ENCODE data around the gene PLEKHA1.

Gene PLEKHA1

GRCh38 chr10:122363722-122364463 lies 10.6 kb upstream of the PLEKHA1 start:
- H3K4me1 ChIP-seq (ENCODE audit: control insufficient read depth, insufficient read depth, low read length): peaks cover 3% of the 10 kb centered on the region
- H3K36me3 ChIP-seq (ENCODE audit: control insufficient read depth, insufficient read depth, low read length): no peaks in the 10 kb centered on the region
- H3K27me3 ChIP-seq (ENCODE audit: control insufficient read depth, insufficient read depth, low read length): no peaks in the 10 kb centered on the region
- H3K9ac ChIP-seq (ENCODE audit: low read depth, low read length): no peak overlapping the region
- H3K4me3 ChIP-seq (ENCODE audit: low read depth, low read length): no peak overlapping the region
- no peaks in the 10 kb centered on the region for H3K9me3 ChIP-seq (ENCODE audit: control insufficient read depth, insufficient read depth, low read length)

DNA sequence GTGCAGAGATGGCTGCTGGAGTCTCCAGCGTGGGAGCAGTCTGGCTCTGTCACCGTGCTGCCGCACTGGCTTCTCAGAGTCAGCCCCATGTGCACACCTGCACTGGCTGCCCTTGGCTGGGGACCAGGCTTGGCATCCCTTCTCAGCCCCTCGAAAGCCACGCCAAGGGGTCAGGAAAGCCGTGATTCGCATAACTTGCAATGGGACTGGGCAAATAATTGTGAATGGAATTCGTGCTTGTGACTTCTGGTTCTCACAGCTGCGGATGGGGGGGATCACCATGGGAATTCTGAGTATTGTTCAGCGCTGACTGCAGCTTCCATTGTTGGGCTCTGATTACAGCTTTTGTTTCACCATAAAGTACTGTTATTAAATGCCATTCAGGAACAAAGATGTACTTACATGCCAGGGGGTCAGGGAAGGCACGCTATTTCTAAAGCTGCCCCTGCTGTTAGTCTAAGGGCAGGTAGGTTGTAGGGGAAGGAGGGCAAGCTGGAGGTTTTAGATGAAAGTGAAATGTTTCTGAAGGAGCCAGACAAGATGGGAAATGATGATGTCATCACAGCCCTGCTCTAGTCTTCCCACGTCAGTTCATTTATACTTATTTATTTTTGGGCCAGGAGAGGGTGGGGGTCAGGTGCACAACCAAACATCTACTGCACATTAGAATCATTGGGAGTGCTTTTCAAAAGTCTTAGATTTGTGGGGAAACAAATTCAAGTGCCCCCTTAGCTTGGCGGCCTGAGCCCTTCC lies 5.8 kb upstream of the PLEKHA1 start:
- no peaks in the 10 kb centered on the region for H3K9me3 ChIP-seq (ENCODE audit: control insufficient read depth, insufficient read depth, low read length)
- no peak overlapping the region for H3K9ac ChIP-seq (ENCODE audit: low read depth, low read length)
- peaks cover 5% of the 10 kb centered on the region for H3K4me1 ChIP-seq (ENCODE audit: control insufficient read depth, insufficient read depth, low read length)
- no peaks in the 10 kb centered on the region for H3K36me3 ChIP-seq (ENCODE audit: control insufficient read depth, insufficient read depth, low read length)
- peaks cover 12% of the 10 kb centered on the region for H3K27me3 ChIP-seq (ENCODE audit: control insufficient read depth, insufficient read depth, low read length)
- H3K4me3 ChIP-seq (ENCODE audit: low read depth, low read length): no peak overlapping the region

DNA sequence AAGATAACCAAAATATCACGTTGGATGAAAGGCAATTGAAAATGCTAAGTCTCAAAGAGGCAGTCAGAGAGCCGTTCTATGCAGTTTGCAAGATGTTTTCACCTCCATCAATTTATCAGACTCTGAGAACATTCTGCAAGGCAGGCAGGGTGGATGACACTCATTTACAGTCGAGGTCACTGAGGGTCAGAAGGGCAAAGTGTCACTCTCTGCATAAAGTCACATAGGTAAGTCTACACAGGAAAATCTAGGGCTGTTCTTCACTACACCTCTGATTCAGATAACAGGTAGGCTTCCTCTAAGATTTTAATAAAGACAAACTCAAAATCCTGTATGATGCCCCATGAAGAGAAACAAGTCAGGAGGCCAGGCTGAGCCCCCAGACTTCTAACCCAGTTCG lies 1.4 kb upstream of the PLEKHA1 start:
- no peak overlapping the region for H3K9ac ChIP-seq (ENCODE audit: low read depth, low read length)
- peaks cover 12% of the 10 kb centered on the region for H3K27me3 ChIP-seq (ENCODE audit: control insufficient read depth, insufficient read depth, low read length)
- H3K4me1 ChIP-seq (ENCODE audit: control insufficient read depth, insufficient read depth, low read length): peaks cover 9% of the 10 kb centered on the region
- no peaks in the 10 kb centered on the region for H3K36me3 ChIP-seq (ENCODE audit: control insufficient read depth, insufficient read depth, low read length)
- H3K9me3 ChIP-seq (ENCODE audit: control insufficient read depth, insufficient read depth, low read length): no peaks in the 10 kb centered on the region
- no peak overlapping the region for H3K4me3 ChIP-seq (ENCODE audit: low read depth, low read length)

GRCh38 chr10:122373721-122374120 lies 787 bp upstream of the PLEKHA1 start:
- Histone ChIP-seq H3K9me3 (ENCODE audit: control insufficient read depth, insufficient read depth, low read length) (no peaks in the 10 kb centered on the region), H3K4me1 (ENCODE audit: control insufficient read depth, insufficient read depth, low read length) (peaks cover 6% of the 10 kb centered on the region), H3K4me3 (ENCODE audit: low read depth, low read length) (peak overlapping the region; percentile 72), H3K36me3 (ENCODE audit: control insufficient read depth, insufficient read depth, low read length) (no peaks in the 10 kb centered on the region), H3K27me3 (ENCODE audit: control insufficient read depth, insufficient read depth, low read length) (peaks cover 12% of the 10 kb centered on the region), H3K9ac (ENCODE audit: low read depth, low read length) (no peak overlapping the region)

GRCh38 chr10:122374859-122375678 lies 561 bp downstream of the PLEKHA1 start:
- Histone ChIP-seq H3K9ac (ENCODE audit: low read depth, low read length) (peak overlapping the region; percentile 40), H3K4me1 (ENCODE audit: control insufficient read depth, insufficient read depth, low read length) (peaks cover 6% of the 10 kb centered on the region), H3K4me3 (ENCODE audit: low read depth, low read length) (peak overlapping the region; percentile 72), H3K27me3 (ENCODE audit: control insufficient read depth, insufficient read depth, low read length) (peaks cover 12% of the 10 kb centered on the region), H3K9me3 (ENCODE audit: control insufficient read depth, insufficient read depth, low read length) (no peaks in the 10 kb centered on the region), H3K36me3 (ENCODE audit: control insufficient read depth, insufficient read depth, low read length) (no peaks in the 10 kb centered on the region)

DNA sequence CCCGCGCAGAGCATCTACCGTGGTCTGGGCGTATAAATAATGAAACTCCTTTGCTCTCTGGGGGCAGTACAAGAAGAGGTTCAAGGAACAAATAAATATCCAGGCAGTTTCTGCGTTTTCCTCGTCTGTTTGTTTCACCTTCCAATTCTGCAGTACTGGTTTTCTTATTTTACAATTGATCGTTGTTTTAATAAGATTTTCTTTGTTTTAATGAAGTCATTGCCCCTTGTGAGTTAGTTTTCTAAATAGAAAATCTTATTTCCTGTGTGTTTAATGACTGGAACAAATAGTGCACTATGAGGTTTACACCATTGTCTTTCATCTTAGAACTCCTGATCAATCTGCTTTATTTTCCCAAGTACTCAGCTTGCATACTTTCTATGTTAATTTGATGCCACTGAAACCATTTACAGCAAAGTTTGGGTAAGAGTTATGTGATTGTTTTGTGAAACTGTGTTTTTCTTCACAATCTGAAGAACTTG lies 1.2 kb downstream of the PLEKHA1 start:
- Histone ChIP-seq H3K9me3 (ENCODE audit: control insufficient read depth, insufficient read depth, low read length) (no peaks in the 10 kb centered on the region), H3K9ac (ENCODE audit: low read depth, low read length) (peak overlapping the region; percentile 40), H3K4me3 (ENCODE audit: low read depth, low read length) (peak overlapping the region; percentile 72), H3K36me3 (ENCODE audit: control insufficient read depth, insufficient read depth, low read length) (no peaks in the 10 kb centered on the region), H3K4me1 (ENCODE audit: control insufficient read depth, insufficient read depth, low read length) (peaks cover 6% of the 10 kb centered on the region), H3K27me3 (ENCODE audit: control insufficient read depth, insufficient read depth, low read length) (peaks cover 12% of the 10 kb centered on the region)

DNA sequence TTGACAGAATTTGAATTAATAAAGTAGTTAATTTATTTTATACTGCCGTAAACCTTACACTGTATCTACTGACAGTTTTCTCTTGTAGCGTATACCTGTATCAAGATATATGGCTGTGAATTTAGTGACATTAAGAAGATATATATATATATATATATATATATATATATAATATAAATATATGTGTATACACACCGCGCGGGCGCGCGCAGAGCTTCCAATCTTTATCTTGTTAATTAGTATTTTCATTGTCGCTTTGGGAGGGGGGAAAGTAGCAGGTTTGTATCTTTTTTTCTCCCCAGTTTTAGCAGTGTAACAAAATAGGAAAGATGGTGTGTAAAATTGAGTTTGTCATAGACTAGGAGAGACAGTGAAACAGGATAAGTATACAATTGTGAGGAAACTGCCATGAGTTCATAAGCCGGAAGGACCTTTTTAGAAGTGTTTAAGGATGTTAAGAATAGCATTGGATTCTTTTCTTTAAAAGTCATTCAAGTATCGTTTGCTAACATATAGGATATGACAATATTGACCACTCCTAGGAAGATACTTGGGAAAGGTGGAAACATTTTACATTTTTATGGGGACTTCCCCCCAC lies 2.0 kb downstream of the PLEKHA1 start:
- Histone ChIP-seq H3K4me3 (ENCODE audit: low read depth, low read length) (no peak overlapping the region), H3K9me3 (ENCODE audit: control insufficient read depth, insufficient read depth, low read length) (no peaks in the 10 kb centered on the region), H3K27me3 (ENCODE audit: control insufficient read depth, insufficient read depth, low read length) (peaks cover 12% of the 10 kb centered on the region), H3K36me3 (ENCODE audit: control insufficient read depth, insufficient read depth, low read length) (no peaks in the 10 kb centered on the region), H3K4me1 (ENCODE audit: control insufficient read depth, insufficient read depth, low read length) (peaks cover 6% of the 10 kb centered on the region), H3K9ac (ENCODE audit: low read depth, low read length) (no peak overlapping the region)

GRCh38 chr10:122379041-122379440 lies 4.5 kb downstream of the PLEKHA1 start:
- Histone ChIP-seq H3K36me3 (ENCODE audit: control insufficient read depth, insufficient read depth, low read length) (no peaks in the 10 kb centered on the region), H3K9me3 (ENCODE audit: control insufficient read depth, insufficient read depth, low read length) (no peaks in the 10 kb centered on the region), H3K4me1 (ENCODE audit: control insufficient read depth, insufficient read depth, low read length) (peaks cover 4% of the 10 kb centered on the region), H3K27me3 (ENCODE audit: control insufficient read depth, insufficient read depth, low read length) (no peaks in the 10 kb centered on the region), H3K9ac (ENCODE audit: low read depth, low read length) (no peak overlapping the region), H3K4me3 (ENCODE audit: low read depth, low read length) (no peak overlapping the region)

DNA sequence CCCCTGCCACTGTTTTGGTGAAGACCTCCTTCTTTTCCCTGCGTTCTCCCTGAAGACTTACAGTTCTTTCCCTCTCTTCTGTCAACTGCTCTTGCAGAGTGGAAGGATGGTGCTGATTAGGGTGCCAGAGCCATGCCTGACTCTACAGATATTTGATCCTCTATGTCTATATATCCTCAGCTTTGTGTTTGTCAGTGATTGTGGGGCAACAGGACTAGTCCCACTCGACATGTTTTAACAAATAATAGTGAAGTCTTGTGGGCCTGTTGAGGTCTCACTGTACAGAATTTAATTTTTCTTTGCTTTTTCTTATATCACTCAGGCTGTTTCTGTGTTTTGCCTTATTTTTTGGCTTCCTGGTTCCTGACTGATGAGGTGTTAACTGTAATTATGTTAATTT lies 5.0 kb downstream of the PLEKHA1 start:
- H3K36me3 ChIP-seq (ENCODE audit: control insufficient read depth, insufficient read depth, low read length): no peaks in the 10 kb centered on the region
- H3K4me1 ChIP-seq (ENCODE audit: control insufficient read depth, insufficient read depth, low read length): peaks cover 4% of the 10 kb centered on the region
- no peak overlapping the region for H3K4me3 ChIP-seq (ENCODE audit: low read depth, low read length)
- H3K9me3 ChIP-seq (ENCODE audit: control insufficient read depth, insufficient read depth, low read length): no peaks in the 10 kb centered on the region
- no peaks in the 10 kb centered on the region for H3K27me3 ChIP-seq (ENCODE audit: control insufficient read depth, insufficient read depth, low read length)
- no peak overlapping the region for H3K9ac ChIP-seq (ENCODE audit: low read depth, low read length)

- Histone ChIP-seq H3K9me3 (ENCODE audit: control insufficient read depth, insufficient read depth, low read length) (no peaks in the 10 kb centered on the region), H3K4me1 (ENCODE audit: control insufficient read depth, insufficient read depth, low read length) (peaks cover 4% of the 10 kb centered on the region), H3K36me3 (ENCODE audit: control insufficient read depth, insufficient read depth, low read length) (no peaks in the 10 kb centered on the region), H3K9ac (ENCODE audit: low read depth, low read length) (no peak overlapping the region), H3K4me3 (ENCODE audit: low read depth, low read length) (no peak overlapping the region), H3K27me3 (ENCODE audit: control insufficient read depth, insufficient read depth, low read length) (no peaks in the 10 kb centered on the region)
Observed at GRCh38 chr10:122380703-122381102, 6.2 kb downstream of the PLEKHA1 start.

- Histone ChIP-seq H3K27me3 (ENCODE audit: control insufficient read depth, insufficient read depth, low read length) (no peaks in the 10 kb centered on the region), H3K4me1 (ENCODE audit: control insufficient read depth, insufficient read depth, low read length) (peaks cover 2% of the 10 kb centered on the region), H3K4me3 (ENCODE audit: low read depth, low read length) (no peak overlapping the region), H3K9me3 (ENCODE audit: control insufficient read depth, insufficient read depth, low read length) (no peaks in the 10 kb centered on the region), H3K36me3 (ENCODE audit: control insufficient read depth, insufficient read depth, low read length) (no peaks in the 10 kb centered on the region), H3K9ac (ENCODE audit: low read depth, low read length) (no peak overlapping the region)
Observed at GRCh38 chr10:122381680-122382079, 7.2 kb downstream of the PLEKHA1 start.

All from iPS-15b (cell line).